K562 (cell line): ENCODE measurements around the gene PPP1R13B. TPM values are rescaled to one million over a fixed set of nuclear protein-coding genes. Genes with fewer than 3 reads are reported as not detected.

ENCODE experiments used
- ATAC-seq: fragments of 200-7000 bp; cut with Tn5 transposase; 3 replicates; pipeline ENCODE4 v1.9.1; 2020; ENCODE audit warnings: moderate library complexity
- BruUV-seq: library from RNA; stranded (reverse); fragments of 400-500 nt; replicated peaks from 2 replicates; lab custom pipeline; 2021; lab: Mats Ljungman, UMichigan
- CTCF ChIA-PET: fragments of 300-600 bp; formaldehyde crosslinking; extraction: SDS; loops from one replicate; lab custom pipeline; 2021; ENCODE audit warnings: low intra/inter-chr PET ratio; lab: Yijun Ruan, JAX
- POLR2A ChIA-PET: fragments of 300-600, 350-650 bp; sonication (Branson Sonifier 250); formaldehyde crosslinking; extraction: SDS; loops from one replicate; lab custom pipeline; 2021; ENCODE audit warnings: antibody characterized with exemption, inconsistent platforms; lab: Yijun Ruan, JAX
- DNase-seq, 4 experiments: peaks; one replicate each; pipeline versions ENCODE4 v3.0.0 to v3.0.0-alpha.2; 2011 to 2018; ENCODE audit warnings: low spot score in 3 of 4, mixed read lengths in 3 of 4; ENCODE audit errors: extremely low read depth in 1 of 4
- FAIRE-seq: peaks from 2 replicates; lab custom pipeline; 2011; peaks lifted over from hg19 to GRCh38; lab: Jason Lieb, UNC
- H2AFZ ChIP-seq: 2 replicates; pipeline ENCODE4 v1.6.0; 2011; ENCODE audit warnings: low read depth, low read length, control low read depth, inconsistent platforms
- H3K27ac ChIP-seq: fragments of 200-600 bp; 3 replicates; pipeline ENCODE4 v1.8.0; 2011; ENCODE audit warnings: low read depth, mild to moderate bottlenecking, control low read depth, inconsistent platforms, low read length, moderate library complexity, mixed read lengths; ENCODE audit errors: extremely low read depth
- H3K27me3 ChIP-seq, 2 experiments: fragments of 300-600 bp in 1 of 2; 2 replicates in 1 of 2; 3 replicates in 1 of 2; pipeline versions ENCODE4 v1.6.0 to v1.8.0; 2011; ENCODE audit warnings: inconsistent platforms in 2 of 2, low read length in 2 of 2, mild to moderate bottlenecking in 1 of 2, mixed read lengths in 1 of 2, moderate library complexity in 1 of 2; ENCODE audit not compliant: control insufficient read depth in 2 of 2, insufficient read depth in 2 of 2
- H3K36me3 ChIP-seq: fragments of 300-600 bp; 3 replicates; pipeline ENCODE4 v1.8.0; 2011; ENCODE audit warnings: mild to moderate bottlenecking, low read length, inconsistent platforms; ENCODE audit not compliant: control insufficient read depth, insufficient read depth
- H3K4me1 ChIP-seq, 2 experiments: fragments of 200-600 bp in 1 of 2; replicated peaks in 1 of 2; 2 replicates in 1 of 2; 3 replicates in 1 of 2; pipeline versions ENCODE4 v1.5.1 to v1.8.0; 2011; ENCODE audit warnings: inconsistent platforms in 2 of 2, low read length in 2 of 2, mild to moderate bottlenecking in 1 of 2, mixed read lengths in 1 of 2, moderate library complexity in 1 of 2; ENCODE audit not compliant: control insufficient read depth in 2 of 2, insufficient read depth in 2 of 2
- H3K4me2 ChIP-seq: 2 replicates; pipeline ENCODE4 v1.6.1; 2011; ENCODE audit warnings: low read length, control low read depth, inconsistent platforms, mixed read lengths; ENCODE audit not compliant: insufficient read depth
- H3K4me3 ChIP-seq: fragments of 200-600 bp; sonication (generic), shearing (Covaris generic); 2 replicates; pipeline ENCODE4 v1.5.1; 2016; ENCODE audit warnings: control low read depth, inconsistent platforms
- H3K79me2 ChIP-seq: fragments of 200-600 bp; 3 replicates; pipeline ENCODE4 v1.8.0; 2011; ENCODE audit warnings: low read length, inconsistent platforms; ENCODE audit not compliant: control insufficient read depth, insufficient read depth
- H3K9ac ChIP-seq, 2 experiments: 2 replicates each; pipeline versions ENCODE4 v1.6.0 to v1.6.1; 2011; ENCODE audit warnings: low read depth in 2 of 2, low read length in 2 of 2, control low read depth in 1 of 2, inconsistent platforms in 1 of 2, mild to moderate bottlenecking in 1 of 2, mixed read lengths in 1 of 2; ENCODE audit not compliant: insufficient read depth in 1 of 2
- H3K9me1 ChIP-seq: one replicate; pipeline ENCODE4 v1.6.0; 2011; ENCODE audit warnings: inconsistent platforms, mild to moderate bottlenecking, low read length, moderate library complexity; ENCODE audit not compliant: control insufficient read depth, insufficient read depth
- H3K9me3 ChIP-seq: replicated peaks from 2 replicates; pipeline ENCODE4 v1.5.1; 2011; ENCODE audit warnings: low read depth, low read length, inconsistent platforms; ENCODE audit not compliant: control insufficient read depth, insufficient read depth
- H4K20me1 ChIP-seq: replicated peaks from 2 replicates; pipeline ENCODE4 v1.6.1; 2011; ENCODE audit warnings: low read length, inconsistent platforms, mixed read lengths; ENCODE audit not compliant: control insufficient read depth, insufficient read depth
- ARID4B ChIP-seq: sonication (generic); formaldehyde crosslinking; IDR thresholded peaks from 2 replicates; pipeline ENCODE4 v1.8.0; 2022; ENCODE audit warnings: mild to moderate bottlenecking, missing genetic modification reagents
- CHD1 ChIP-seq: fragments of 200-600 bp; sonication (generic); IDR thresholded peaks from one replicate; pipeline ENCODE4 v1.6.1; 2012; ENCODE audit warnings: mild to moderate bottlenecking, moderate library complexity, low read length, inconsistent platforms
- KLF10 ChIP-seq: fragments of 250-450 bp; sonication (Bioruptor Pico); IDR thresholded peaks from 2 replicates; pipeline ENCODE4 v1.6.1; 2021; ENCODE audit warnings: matching md5 sums
- MLX ChIP-seq, 2 experiments: fragments of 450-650 bp in 1 of 2; sonication (generic) in 1 of 2; formaldehyde crosslinking; conservative IDR thresholded peaks; 2 replicates each; pipeline versions ENCODE4 v1.4.0 to v1.8.1; 2020 to 2022; ENCODE audit warnings: mild to moderate bottlenecking in 1 of 2, missing genetic modification reagents in 1 of 2
- MYC ChIP-seq, 2 experiments: fragments of 250-450 bp in 1 of 2; sonication (Bioruptor Pico) in 1 of 2; IDR thresholded peaks; 2 replicates each; pipeline versions ENCODE4 v1.5.1 to v1.6.1; 2012 to 2021; ENCODE audit warnings: low read depth in 2 of 2, borderline replicate concordance in 1 of 2, improper control_type of control experiment in 1 of 2, low read length in 1 of 2, mild to moderate bottlenecking in 1 of 2, moderate library complexity in 1 of 2
- ZNF324 ChIP-seq: fragments of 250-450 bp; sonication (Bioruptor Pico); IDR thresholded peaks from 2 replicates; pipeline ENCODE4 v1.4.0; 2020; ENCODE audit warnings: mild to moderate bottlenecking
- ZNF584 ChIP-seq: fragments of 200-800 bp; sonication (Bioruptor generic); IDR thresholded peaks from 2 replicates; pipeline ENCODE4 v1.6.1; 2016; ENCODE audit warnings: low read depth, mild to moderate bottlenecking, missing genetic modification characterization, missing compliant biosample characterization
- WGBS: fragments of 100-300 bp; shearing (Covaris generic); methylation state at CpG from one replicate; pipeline ENCODE4 v1.1.6; 2016; ENCODE audit warnings: low coverage, mixed read lengths; ENCODE audit not compliant: insufficient coverage; ENCODE audit errors: missing lambda C conversion rate; 5-methylcytosine and 5-hydroxymethylcytosine counted together
- in situ Hi-C: fragments of 300-500 bp; cut with MboI; formaldehyde crosslinking; loops from 4 replicates; pipeline ENCODE4 v1.15.0; 2018; ENCODE audit warnings: inconsistent platforms, mixed read lengths
- intact Hi-C: fragments of 100-400 bp; cut with micrococcal nuclease; formaldehyde crosslinking; loops from 2 replicates; pipeline ENCODE4 v1.14.2; 2022
- polyA plus RNA-seq, 8 experiments: library from polyadenylated mRNA; depleted of rRNA in 4 of 8; stranded (reverse) in 5 of 8; unstranded in 3 of 8; fragments of >200 nt; fragmentation: Nextera tagmentation in 2 of 8; fragmentation: Illumina TruSeq in 1 of 8; extraction: Ambion mirVana in 2 of 8; extraction: Trizol in 1 of 8; gene quantifications; 2 replicates each; pipeline versions ENCODE4 v1.2.1 to v1.2.3, GENCODE V29; 2011 to 2014; ENCODE audit warnings: inconsistent platforms in 1 of 8, missing spikeins in 1 of 8
- total RNA-seq, 7 experiments: library from RNA; depleted of rRNA in 6 of 7; stranded (reverse); fragments of >200 nt in 6 of 7; fragmentation: Illumina TruSeq in 2 of 7; extraction: Trizol in 2 of 7; gene quantifications; 2 replicates each; pipeline versions ENCODE4 v1.2.1 to v1.2.3, GENCODE V29; 2011 to 2021; ENCODE audit warnings: low replicate concordance in 1 of 7

PPP1R13B gene
- total and polyA plus RNA-seq, 9 of the 15 experiments (the other 6 are each of a cell fraction or from before 2014, with no cell fraction given): 0.03 to 1.7 (median 0.15) TPM

GRCh38 chr14:103765526-103765925 lies 81.8 kb downstream of the PPP1R13B start:
- no peak for ATAC-seq
- WGBS: 0% methylated on average over 3 of the region's 3 CpGs

GRCh38 chr14:103763730-103764488 lies 83.5 kb downstream of the PPP1R13B start:
- ATAC-seq (no peak), FAIRE-seq (no peak), DNase-seq (no peak)
- Histone ChIP-seq H3K9me3 (no peaks in the 10 kb centered on the region), H3K4me2 (no peak overlapping the region), H3K27me3 (peaks cover 2 to 6% of the 10 kb centered on the region in 2 experiments; a peak in 3 of 5 replicates), H3K9ac (no peak overlapping the region), H3K79me2 (no peaks in the 10 kb centered on the region), H3K4me3 (no peak overlapping the region), H3K27ac (no peak overlapping the region), H3K4me1 (peaks cover 0 to 3% of the 10 kb centered on the region in 2 experiments; a peak in 2 of 5 replicates), H3K36me3 (no peaks in the 10 kb centered on the region), H2AFZ (no peak overlapping the region), H3K9me1 (no peaks in the 10 kb centered on the region), H4K20me1 (no peaks in the 10 kb centered on the region; the same call in 1 of the 2 replicates)
- no TSS peak for BruUV-seq
- POLR2A ChIA-PET: interaction anchor here (0.6 to 1.1 kb wide), 2 partner anchors 99 to 202 kb away, joined by 3 read pairs; no protein-coding TSS in a partner anchor
- CTCF ChIA-PET: no interaction called here
- in situ Hi-C loops: no loop called here
- 35% methylated on average over 5 of the region's 5 CpGs for WGBS
- intact Hi-C loops: no loop called here
- no peak for TF ChIP-seq MLX (CRISPR knock-in tag; conservative IDR thresholded peaks at IDR 0.05)
- TF ChIP-seq ZNF584 (CRISPR knock-in tag): no peak
- TF ChIP-seq MYC (IDR thresholded peaks at IDR 0.05; ENCODE audit: low read depth, low read length): no peak
- TF ChIP-seq MYC (CRISPR knock-in tag; IDR thresholded peaks at IDR 0.05; ENCODE audit: borderline replicate concordance, low read depth): no peak
- no peak for TF ChIP-seq CHD1
- TF ChIP-seq ARID4B (CRISPR knock-in tag): no peak

More at GRCh38 chr14:103765526-103765925, 81.8 kb downstream of the PPP1R13B start:
- Histone ChIP-seq H3K9me3 (no peaks in the 10 kb centered on the region), H3K4me1 (peaks cover 0 to 3% of the 10 kb centered on the region in 2 experiments; a peak in 2 of 5 replicates), H3K27ac (no peak overlapping the region), H3K36me3 (no peaks in the 10 kb centered on the region), H3K27me3 (peaks cover 0 to 6% of the 10 kb centered on the region in 2 experiments; a peak in 3 of 5 replicates), H3K9me1 (no peaks in the 10 kb centered on the region), H2AFZ (no peak overlapping the region), H4K20me1 (no peaks in the 10 kb centered on the region; the same call in 1 of the 2 replicates), H3K9ac (no peak overlapping the region), H3K4me3 (no peak overlapping the region), H3K4me2 (no peak overlapping the region), H3K79me2 (no peaks in the 10 kb centered on the region)
- TF ChIP-seq ZNF324 (CRISPR knock-in tag) (peak; percentile 54; the same call in 1 of the 2 replicates), KLF10 (CRISPR knock-in tag) (no peak)
- ChIA-PET CTCF (no interaction called here), POLR2A (interaction anchor here (0.7 kb wide), 1 partner anchor 246 kb away, joined by 4 read pairs; no protein-coding TSS in a partner anchor)
- no TSS peak for BruUV-seq
- DNase-seq (no peak), FAIRE-seq (no peak)
- intact Hi-C loops: no loop called here
- in situ Hi-C loops: no loop called here
